Right ventricle myocardium superior (tissue), 1 donor: ENCODE measurements around the gene MAMDC4. TPM values are rescaled to one million over a fixed set of nuclear protein-coding genes. Genes with fewer than 3 reads are reported as not detected.
"Not testable (repeated sequence)": the region's sequence is repeated elsewhere in the genome, so short reads cannot be mapped to it uniquely, and the experiment has no call there.

Experiments
- ATAC-seq: fragments of 200-7000 bp; cut with Tn5 transposase; one replicate; pipeline ENCODE4 v1.9.1; 2020; ENCODE audit warnings: mild to moderate bottlenecking; ENCODE audit not compliant: poor library complexity
- DNase-seq: peaks from one replicate; pipeline ENCODE4 v3.0.0-alpha.2; 2020
- intact Hi-C: fragments of 100-400 bp; cut with DNase I; formaldehyde crosslinking; loops from one replicate; pipeline ENCODE4 v1.11.2; 2022
- total RNA-seq: library from RNA; stranded (reverse); fragmentation: NEBNext Ultra II Directional; extraction: Animal tissue kit (Norgen Biotek cat#: 25700); gene quantifications from one replicate; pipeline ENCODE4 v1.2.1, GENCODE V29; 2021
- donor health status: DM: no; HTN: yes; CAD: no; lungs with severe emphysema.

Gene MAMDC4
- total RNA-seq, 1 donor from 2014 or later: 13.2 TPM

GRCh38 chr9:136855461-136856078 is 3.4 kb downstream of the MAMDC4 start:
- DNase-seq: peak; percentile 53
- intact Hi-C loops: no loop called here
- no peak for ATAC-seq

- no peak for ATAC-seq
- intact Hi-C loops: no loop called here
- peak; percentile 21 for DNase-seq
Measured at GRCh38 chr9:136856079-136856476, 3.9 kb downstream of the MAMDC4 start.

- intact Hi-C loops: no loop called here
- DNase-seq (peak; percentile 35), ATAC-seq (no peak)
Measured at GRCh38 chr9:136856541-136857141, 4.5 kb downstream of the MAMDC4 start.

GRCh38 chr9:136857166-136857565 is 5.0 kb downstream of the MAMDC4 start:
- intact Hi-C loops: no loop called here
- DNase-seq (peak; percentile 41), ATAC-seq (no peak)

DNA sequence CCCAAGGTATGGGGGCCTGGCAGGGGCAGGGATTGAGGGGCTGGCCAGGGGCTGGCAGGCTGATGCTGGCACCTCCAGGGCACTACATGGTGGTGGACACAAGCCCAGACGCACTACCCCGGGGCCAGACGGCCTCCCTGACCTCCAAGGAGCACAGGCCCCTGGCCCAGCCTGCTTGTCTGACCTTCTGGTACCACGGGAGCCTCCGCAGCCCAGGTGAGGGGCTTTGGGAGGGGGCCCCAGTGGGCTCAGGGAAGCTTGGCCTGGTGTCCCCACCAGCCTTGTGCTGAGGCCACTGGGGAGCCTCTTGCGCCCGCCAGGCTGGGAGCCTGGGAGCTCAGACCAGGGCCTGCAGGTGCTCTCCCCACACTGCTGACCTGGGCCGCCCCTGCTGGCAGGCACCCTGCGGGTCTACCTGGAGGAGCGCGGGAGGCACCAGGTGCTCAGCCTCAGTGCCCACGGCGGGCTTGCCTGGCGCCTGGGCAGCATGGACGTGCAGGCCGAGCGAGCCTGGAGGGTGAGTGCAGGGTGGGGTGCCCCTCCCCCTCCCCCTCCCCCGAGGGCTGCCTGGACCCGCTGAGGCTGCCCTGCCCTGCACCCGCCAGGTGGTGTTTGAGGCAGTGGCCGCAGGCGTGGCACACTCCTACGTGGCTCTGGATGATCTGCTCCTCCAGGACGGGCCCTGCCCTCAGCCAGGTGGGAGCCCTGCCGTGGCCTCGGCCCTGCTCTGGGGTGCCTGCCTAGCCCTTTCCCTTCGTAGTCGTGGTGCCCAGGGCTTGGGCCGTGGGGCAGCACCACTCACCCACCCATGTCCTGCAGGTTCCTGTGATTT is 5.7 kb downstream of the MAMDC4 start:
- intact Hi-C loops: no loop called here
- no peak for ATAC-seq
- peak; percentile 32 for DNase-seq

GRCh38 chr9:136858452-136858843 is 6.3 kb downstream of the MAMDC4 start:
- ATAC-seq: no peak
- intact Hi-C loops: no loop called here
- peak; percentile 20 for DNase-seq

DNA sequence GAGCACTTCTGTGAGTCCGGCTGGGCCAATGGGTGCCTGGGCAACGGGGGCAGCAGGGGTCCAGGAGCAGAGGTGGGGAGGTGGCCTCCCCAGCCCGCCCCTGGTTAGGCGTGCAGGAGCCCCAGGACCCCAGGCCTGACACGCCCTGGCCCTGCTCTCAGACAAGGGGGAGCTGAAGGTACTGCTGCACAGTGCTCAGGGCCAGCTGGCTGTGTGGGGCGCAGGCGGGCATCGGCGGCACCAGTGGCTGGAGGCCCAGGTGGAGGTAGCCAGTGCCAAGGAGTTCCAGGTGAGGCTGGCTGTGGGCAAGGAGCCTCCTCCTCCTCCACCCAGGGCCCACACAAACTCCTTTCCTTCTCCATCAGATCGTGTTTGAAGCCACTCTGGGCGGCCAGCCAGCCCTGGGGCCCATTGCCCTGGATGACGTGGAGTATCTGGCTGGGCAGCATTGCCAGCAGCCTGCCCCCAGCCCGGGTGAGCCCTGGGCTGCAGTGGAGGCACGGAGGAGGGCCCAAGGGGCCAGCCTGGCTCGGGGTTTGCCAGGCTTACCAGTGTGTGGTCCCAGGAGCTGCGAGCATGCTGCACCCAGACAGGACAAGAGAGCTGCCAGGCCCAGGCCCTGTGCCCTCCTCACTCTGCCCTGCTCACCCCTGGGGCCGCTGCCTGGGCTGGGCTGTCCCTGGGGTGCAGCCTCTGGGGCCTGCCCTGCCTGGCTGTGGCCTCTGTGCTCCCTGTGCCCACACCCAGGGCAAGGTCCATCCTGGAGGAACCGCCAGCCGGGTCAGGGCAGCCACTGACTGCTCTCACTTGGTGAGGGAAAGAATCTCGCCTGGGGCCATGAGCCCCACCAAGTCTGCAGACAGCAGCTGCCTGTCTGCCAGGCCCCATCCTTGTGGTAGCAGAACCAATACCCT is 7.0 kb downstream of the MAMDC4 start:
- intact Hi-C loops: no loop called here
- DNase-seq (peak; percentile 75), ATAC-seq (peak; percentile 64)

DNA sequence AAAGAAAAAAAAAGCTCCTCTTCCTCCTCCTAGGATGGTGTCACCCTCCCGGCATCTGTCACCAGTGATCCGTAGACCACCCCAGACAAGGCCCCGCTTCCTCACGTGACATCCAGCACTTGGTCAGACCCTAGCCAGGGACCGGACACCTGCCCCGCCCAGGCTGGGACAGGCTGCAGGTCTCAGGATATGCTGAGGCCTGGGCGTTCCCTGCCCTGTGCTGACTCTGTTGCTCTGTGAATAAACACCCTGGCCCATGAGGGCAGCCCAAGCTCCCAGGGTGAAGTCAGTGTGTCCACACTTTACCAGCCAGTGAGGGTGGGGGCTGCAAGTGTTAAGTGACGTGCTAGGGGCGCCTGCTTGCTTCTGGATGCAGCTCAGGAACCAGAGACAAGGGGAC is 8.4 kb downstream of the MAMDC4 start:
- intact Hi-C loops: no loop called here
- no peak for ATAC-seq
- peak; percentile 25 for DNase-seq

- ATAC-seq: no peak
- peak; percentile 33 for DNase-seq
- intact Hi-C loops: no loop called here
Measured at GRCh38 chr9:136860933-136861873, 9.1 kb downstream of the MAMDC4 start.

- ATAC-seq (no peak), DNase-seq (no peak)
- intact Hi-C loops: no loop called here
Measured at GRCh38 chr9:136861874-136862457, 9.8 kb downstream of the MAMDC4 start.

DNA sequence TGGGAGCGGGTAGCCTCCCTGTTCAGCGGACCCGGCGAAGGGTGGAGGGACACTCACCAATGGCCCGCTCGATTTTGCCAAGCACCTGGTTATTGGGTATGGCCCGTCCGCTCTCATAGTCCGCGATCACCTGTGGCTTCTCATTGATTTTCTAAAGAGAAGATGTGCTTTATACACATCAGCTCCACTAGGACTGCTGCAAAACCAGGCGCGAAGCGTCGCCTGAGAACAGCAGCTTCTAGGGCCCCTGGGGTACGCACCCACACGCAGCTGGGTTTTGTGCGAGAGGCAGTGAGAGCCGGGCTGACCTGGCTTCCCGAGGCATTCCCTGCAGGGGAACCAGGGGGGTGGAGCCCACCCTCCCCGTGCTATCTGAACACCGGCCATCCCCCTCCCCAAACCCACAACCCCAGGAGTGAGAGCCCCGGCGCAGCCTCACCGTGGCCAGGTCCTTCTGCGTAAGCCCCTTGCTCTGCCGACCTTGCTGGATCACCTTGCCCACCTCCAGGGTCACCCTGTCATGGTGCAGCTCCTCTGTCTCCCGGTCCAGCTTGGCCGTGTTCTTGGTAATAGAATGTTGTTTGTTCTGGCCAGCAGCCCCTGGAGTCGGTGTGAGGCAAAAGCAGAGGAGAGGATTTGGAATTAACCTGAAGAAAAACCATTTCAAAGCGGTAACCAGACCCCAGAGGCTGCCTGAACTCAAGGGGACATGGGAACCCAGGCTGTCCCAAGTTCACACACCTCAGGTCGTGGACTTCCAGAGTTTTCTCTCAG is 10.9 kb downstream of the MAMDC4 start:
- no peak for ATAC-seq
- intact Hi-C loops: no loop called here
- DNase-seq: no peak

- intact Hi-C loops: no loop called here
- ATAC-seq (no peak), DNase-seq (no peak)
Measured at GRCh38 chr9:136863623-136864273, 11.6 kb downstream of the MAMDC4 start.

GRCh38 chr9:136865041-136865767 is 13.1 kb downstream of the MAMDC4 start:
- DNase-seq (peak; percentile 26), ATAC-seq (no peak)
- intact Hi-C loops: no loop called here

DNA sequence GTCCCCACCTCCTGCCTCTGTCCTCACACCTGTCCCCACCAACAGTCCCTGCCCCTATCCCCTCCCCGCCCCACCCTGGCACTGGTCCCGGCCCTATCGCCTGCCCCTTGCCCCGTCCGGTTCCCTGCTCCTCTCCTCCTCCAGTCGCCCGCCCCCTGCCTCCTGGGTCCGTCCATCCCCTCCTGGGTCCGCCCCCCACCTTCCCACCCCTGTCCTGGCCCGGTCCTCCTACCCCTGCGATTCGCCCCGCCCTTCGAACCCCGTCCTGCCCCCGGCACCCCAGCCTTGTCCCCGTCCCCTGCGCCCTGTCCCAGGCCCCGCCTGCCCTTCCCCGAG is 13.6 kb downstream of the MAMDC4 start:
- intact Hi-C loops: no loop called here
- DNase-seq: no peak
- peak; percentile 36 for ATAC-seq

- DNase-seq: peak; percentile 37
- intact Hi-C loops, ATAC-seq: not testable (repeated sequence)
Measured at GRCh38 chr9:136866898-136867421, 14.8 kb downstream of the MAMDC4 start.

DNA sequence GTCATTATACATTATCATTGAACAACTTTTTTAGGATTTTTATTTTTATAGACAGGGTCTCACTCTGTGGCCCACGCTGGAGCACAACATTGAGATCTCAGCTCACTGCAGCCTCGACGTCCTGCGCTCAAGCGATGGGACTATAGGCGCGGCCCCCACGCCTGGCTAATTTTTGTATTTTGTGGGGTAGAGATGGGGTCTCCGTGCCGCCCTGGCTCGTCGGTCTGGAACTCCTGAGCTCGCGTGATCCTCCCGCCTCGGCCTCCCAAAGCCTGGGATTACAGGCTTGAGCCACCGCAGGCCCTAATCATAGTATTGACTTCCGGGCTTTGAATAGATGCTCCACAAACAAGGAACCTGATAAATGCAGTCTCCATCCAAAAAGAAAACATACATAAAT is 15.3 kb downstream of the MAMDC4 start:
- no peak for ATAC-seq
- no peak for DNase-seq
- intact Hi-C loops: no loop called here
